ENCODE measurements around the gene MANF.

MANF gene

GRCh38 chr3:51436998-51437639, 52.0 kb downstream of the MANF start:
- no peak for DNase-seq
